PC-3 (cell line): ENCODE measurements around the gene PLSCR1. TPM values are rescaled to one million over a fixed set of nuclear protein-coding genes. Genes with fewer than 3 reads are reported as not detected.

ENCODE experiments used
- ATAC-seq: fragments of 200-7000 bp; cut with Tn5 transposase; 2 replicates; pipeline ENCODE4 v1.9.1; 2020; ENCODE audit warnings: mild to moderate bottlenecking, moderate library complexity
- BruUV-seq: library from RNA; stranded (reverse); fragments of 400-500 nt; replicated peaks from 2 replicates; lab custom pipeline; 2021; lab: Mats Ljungman, UMichigan
- CTCF ChIA-PET: fragments of 300-600 bp; sonication (Branson Sonifier 250); formaldehyde crosslinking; loops from one replicate; lab custom pipeline; 2022; ENCODE audit warnings: antibody characterized with exemption; lab: Charles Lee
- POLR2A ChIA-PET: fragments of 300-600 bp; sonication (Branson Sonifier 250); formaldehyde crosslinking; loops from one replicate; lab custom pipeline; 2022; ENCODE audit warnings: antibody characterized with exemption; ENCODE audit not compliant: unreplicated experiment; lab: Charles Lee
- DNase-seq: peaks from one replicate; pipeline ENCODE4 v3.0.0-alpha.2; 2015
- H2AFZ ChIP-seq: fragments of 300-600 bp; sonication (generic); 2 replicates; pipeline ENCODE4 v1.6.0; 2016; ENCODE audit warnings: antibody characterized with exemption, low read length
- H3F3A ChIP-seq: fragments of 300-600 bp; sonication (generic); one replicate; pipeline ENCODE4 v1.6.0; 2017; ENCODE audit warnings: antibody characterized with exemption, low read length, control low read depth, mild to moderate bottlenecking; ENCODE audit not compliant: unreplicated experiment
- H3K27ac ChIP-seq: fragments of 300-600 bp; sonication (generic); 2 replicates; pipeline ENCODE4 v1.5.1; 2016; ENCODE audit warnings: mild to moderate bottlenecking, low read length
- H3K27me3 ChIP-seq: fragments of 300-600 bp; sonication (generic); 2 replicates; pipeline ENCODE4 v1.6.1; 2016; ENCODE audit warnings: low read length, mixed read lengths
- H3K36me3 ChIP-seq: fragments of 300-600 bp; sonication (generic); 2 replicates; pipeline ENCODE4 v1.6.1; 2016; ENCODE audit warnings: low read depth, mixed run types, low read length, mixed read lengths
- H3K4me1 ChIP-seq: fragments of 300-600 bp; sonication (generic); 2 replicates; pipeline ENCODE4 v1.5.1; 2016; ENCODE audit warnings: low read length; ENCODE audit not compliant: insufficient read depth
- H3K4me2 ChIP-seq: fragments of 300-600 bp; sonication (generic); 2 replicates; pipeline ENCODE4 v1.6.0; 2016; ENCODE audit warnings: low read length
- H3K4me3 ChIP-seq: fragments of 300-600 bp; sonication (generic); 2 replicates; pipeline ENCODE4 v1.5.1; 2016; ENCODE audit warnings: mild to moderate bottlenecking, low read length, mixed read lengths
- H3K79me2 ChIP-seq: fragments of 300-600 bp; sonication (generic); 2 replicates; pipeline ENCODE4 v1.6.1; 2017; ENCODE audit warnings: low read length, mixed read lengths
- H3K9ac ChIP-seq: fragments of 300-600 bp; sonication (generic); 2 replicates; pipeline ENCODE4 v1.6.0; 2016; ENCODE audit warnings: mild to moderate bottlenecking, low read length
- H3K9me2 ChIP-seq: fragments of 300-600 bp; sonication (generic); replicated peaks from 2 replicates; pipeline ENCODE4 v1.6.1; 2016; ENCODE audit warnings: mixed run types, low read length, mixed read lengths
- H3K9me3 ChIP-seq: fragments of 300-600 bp; sonication (generic); 2 replicates; pipeline ENCODE4 v1.6.1; 2016; ENCODE audit warnings: low read length, mixed read lengths
- H4K20me1 ChIP-seq: fragments of 300-600 bp; sonication (generic); 2 replicates; pipeline ENCODE4 v1.6.1; 2016; ENCODE audit warnings: low read length, mixed read lengths
- EZH2 ChIP-seq: fragments of 300-600 bp; sonication (generic); IDR thresholded peaks from one replicate; pipeline ENCODE4 v1.6.1; 2017; ENCODE audit warnings: antibody characterized with exemption, mild to moderate bottlenecking, low read length; ENCODE audit not compliant: unreplicated experiment
- EZH2phosphoT487 ChIP-seq: fragments of 300-600 bp; sonication (generic); IDR thresholded peaks from 2 replicates; pipeline ENCODE4 v1.6.1; 2018; ENCODE audit warnings: mild to moderate bottlenecking, antibody characterized with exemption, low read length, borderline replicate concordance
- intact Hi-C: fragments of 100-400 bp; cut with micrococcal nuclease; formaldehyde crosslinking; loops from 2 replicates; pipeline ENCODE4 v1.9.0; 2023
- total RNA-seq: library from RNA; depleted of rRNA; stranded (reverse); fragments of >200 nt; gene quantifications from 2 replicates; pipeline ENCODE4 v1.2.3, GENCODE V29; 2014
- TF ChIP-seq, protein P1 (sequence below): fragments of 300-600 bp; sonication (generic); conservative IDR thresholded peaks from 2 replicates; pipeline ENCODE4 v1.5.1; 2017; ENCODE audit warnings: antibody characterized with exemption, low read depth, mild to moderate bottlenecking, low read length

The PLSCR1 gene
- total RNA-seq, 1 experiment from 2014 or later = 48.8 TPM

GRCh38 chr3:146542179-146542578 is 2.2 kb downstream of the PLSCR1 start:
- peak overlapping the region; percentile 92 for H3K4me3 ChIP-seq
- H3K27ac ChIP-seq = no peak overlapping the region
- DNase-seq (no peak), ATAC-seq (no peak)
- POLR2A ChIA-PET = no interaction called here
- H4K20me1 ChIP-seq = peaks cover 23% of the 10 kb centered on the region
- no peaks in the 10 kb centered on the region for H3K9me2 ChIP-seq
- TF ChIP-seq, protein P1, sequence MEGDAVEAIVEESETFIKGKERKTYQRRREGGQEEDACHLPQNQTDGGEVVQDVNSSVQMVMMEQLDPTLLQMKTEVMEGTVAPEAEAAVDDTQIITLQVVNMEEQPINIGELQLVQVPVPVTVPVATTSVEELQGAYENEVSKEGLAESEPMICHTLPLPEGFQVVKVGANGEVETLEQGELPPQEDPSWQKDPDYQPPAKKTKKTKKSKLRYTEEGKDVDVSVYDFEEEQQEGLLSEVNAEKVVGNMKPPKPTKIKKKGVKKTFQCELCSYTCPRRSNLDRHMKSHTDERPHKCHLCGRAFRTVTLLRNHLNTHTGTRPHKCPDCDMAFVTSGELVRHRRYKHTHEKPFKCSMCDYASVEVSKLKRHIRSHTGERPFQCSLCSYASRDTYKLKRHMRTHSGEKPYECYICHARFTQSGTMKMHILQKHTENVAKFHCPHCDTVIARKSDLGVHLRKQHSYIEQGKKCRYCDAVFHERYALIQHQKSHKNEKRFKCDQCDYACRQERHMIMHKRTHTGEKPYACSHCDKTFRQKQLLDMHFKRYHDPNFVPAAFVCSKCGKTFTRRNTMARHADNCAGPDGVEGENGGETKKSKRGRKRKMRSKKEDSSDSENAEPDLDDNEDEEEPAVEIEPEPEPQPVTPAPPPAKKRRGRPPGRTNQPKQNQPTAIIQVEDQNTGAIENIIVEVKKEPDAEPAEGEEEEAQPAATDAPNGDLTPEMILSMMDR = no peak
- TF ChIP-seq EZH2 = no peak
- no peak for TF ChIP-seq EZH2phosphoT487
- no peaks in the 10 kb centered on the region for H3K36me3 ChIP-seq
- intact Hi-C loops = loop anchor here (5.0 kb wide), 1 partner anchor 170 kb away; no protein-coding TSS in a partner anchor
- CTCF ChIA-PET = no interaction called here
- BruUV-seq = no TSS peak
- H3F3A ChIP-seq = no peaks in the 10 kb centered on the region
- no peaks in the 10 kb centered on the region for H3K27me3 ChIP-seq
- H3K9me3 ChIP-seq = no peaks in the 10 kb centered on the region
- no peak overlapping the region for H3K9ac ChIP-seq
- peak overlapping the region; percentile 93 for H3K4me2 ChIP-seq
- peaks cover 32% of the 10 kb centered on the region for H3K4me1 ChIP-seq
- H2AFZ ChIP-seq = no peak overlapping the region
- peaks cover 69% of the 10 kb centered on the region for H3K79me2 ChIP-seq

DNA sequence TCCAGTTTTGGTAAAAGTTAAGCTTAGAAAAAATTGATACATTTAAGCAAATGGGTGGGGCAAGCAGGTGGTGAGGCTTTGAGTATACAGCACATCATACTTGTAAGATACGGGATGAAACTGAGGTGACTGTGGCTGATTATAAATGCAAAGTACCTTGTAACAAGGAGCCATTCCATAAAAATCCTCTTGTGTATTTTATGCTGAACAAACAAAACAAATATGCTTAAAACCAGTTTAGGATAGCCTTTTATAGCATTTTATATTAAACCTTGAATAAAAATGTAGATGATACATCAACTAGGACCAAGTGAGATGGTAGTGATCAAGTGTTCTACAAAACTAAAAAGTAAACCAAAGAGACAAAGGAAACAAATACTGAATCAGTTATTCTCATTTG is 3.4 kb downstream of the PLSCR1 start:
- POLR2A ChIA-PET = interaction anchor here (0.6 to 1.0 kb wide), 3 partner anchors 11 to 71 kb away, joined by 3 to 13 read pairs (median 3); partner anchors contain the start of gene PLSCR2
- CTCF ChIA-PET = interaction anchor here (0.5 kb wide), 1 partner anchor 54 kb away, joined by 6 read pairs; no protein-coding TSS in a partner anchor
- Histone ChIP-seq H3K9me2 (no peaks in the 10 kb centered on the region), H3K36me3 (no peaks in the 10 kb centered on the region), H3K4me3 (peak overlapping the region; percentile 92; the same call in 1 of the 2 replicates), H3F3A (no peaks in the 10 kb centered on the region), H3K27ac (no peak overlapping the region), H2AFZ (no peak overlapping the region), H3K9ac (no peak overlapping the region), H3K9me3 (no peaks in the 10 kb centered on the region), H4K20me1 (peaks cover 23% of the 10 kb centered on the region), H3K79me2 (peaks cover 74% of the 10 kb centered on the region), H3K4me2 (peak overlapping the region; percentile 93), H3K27me3 (no peaks in the 10 kb centered on the region), H3K4me1 (peaks cover 32% of the 10 kb centered on the region)
- ATAC-seq (no peak; the same call in 1 of the 2 replicates), DNase-seq (no peak)
- no peak for TF ChIP-seq EZH2
- TF ChIP-seq, protein P1 = no peak
- no peak for TF ChIP-seq EZH2phosphoT487
- no TSS peak for BruUV-seq
- intact Hi-C loops = loop anchor here (5.0 kb wide), 1 partner anchor 171 kb away; no protein-coding TSS in a partner anchor

DNA sequence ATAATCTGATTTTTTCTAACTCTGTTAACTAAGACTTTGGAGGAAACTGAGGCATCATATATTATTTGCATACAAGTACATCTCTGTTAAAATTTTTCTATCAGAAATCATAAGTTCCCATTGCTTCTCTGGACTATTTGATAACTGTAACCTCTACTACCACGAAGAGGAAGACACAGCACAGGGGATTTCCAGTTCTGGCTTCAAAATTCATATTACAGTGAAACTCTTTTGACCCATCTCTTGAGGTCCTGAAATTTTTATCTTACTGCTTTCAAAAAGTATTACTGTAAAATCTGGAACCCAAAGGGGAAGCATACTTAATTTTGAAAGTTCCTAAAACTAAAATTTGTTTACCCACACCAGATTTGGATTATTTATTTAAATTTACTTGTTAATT is 4.2 kb downstream of the PLSCR1 start:
- Histone ChIP-seq H3K4me1 (peaks cover 31% of the 10 kb centered on the region), H3K27ac (no peak overlapping the region), H3K36me3 (no peaks in the 10 kb centered on the region), H4K20me1 (peaks cover 23% of the 10 kb centered on the region), H3K4me2 (peak overlapping the region; percentile 93; the same call in 1 of the 2 replicates), H3K27me3 (no peaks in the 10 kb centered on the region), H3K4me3 (no peak overlapping the region), H3K9me2 (no peaks in the 10 kb centered on the region), H2AFZ (no peak overlapping the region), H3F3A (no peaks in the 10 kb centered on the region), H3K9me3 (no peaks in the 10 kb centered on the region), H3K9ac (no peak overlapping the region), H3K79me2 (peaks cover 73% of the 10 kb centered on the region)
- TF ChIP-seq EZH2phosphoT487 = no peak
- no peak for TF ChIP-seq EZH2
- TF ChIP-seq, protein P1 = no peak
- intact Hi-C loops = loop anchor here (5.0 kb wide), 1 partner anchor 172 kb away; no protein-coding TSS in a partner anchor
- no TSS peak for BruUV-seq
- ChIA-PET POLR2A (interaction anchor here (1.0 kb wide), 1 partner anchor 71 kb away, joined by 13 read pairs; the partner anchor contains the start of gene PLSCR2), CTCF (no interaction called here)
- DNase-seq (no peak), ATAC-seq (no peak)
